ENCODE results near the gene CCM2.
"Not testable (repeated sequence)": the region's sequence is repeated elsewhere in the genome, so short reads cannot be mapped to it uniquely, and the experiment has no call there.

CCM2 gene

DNA sequence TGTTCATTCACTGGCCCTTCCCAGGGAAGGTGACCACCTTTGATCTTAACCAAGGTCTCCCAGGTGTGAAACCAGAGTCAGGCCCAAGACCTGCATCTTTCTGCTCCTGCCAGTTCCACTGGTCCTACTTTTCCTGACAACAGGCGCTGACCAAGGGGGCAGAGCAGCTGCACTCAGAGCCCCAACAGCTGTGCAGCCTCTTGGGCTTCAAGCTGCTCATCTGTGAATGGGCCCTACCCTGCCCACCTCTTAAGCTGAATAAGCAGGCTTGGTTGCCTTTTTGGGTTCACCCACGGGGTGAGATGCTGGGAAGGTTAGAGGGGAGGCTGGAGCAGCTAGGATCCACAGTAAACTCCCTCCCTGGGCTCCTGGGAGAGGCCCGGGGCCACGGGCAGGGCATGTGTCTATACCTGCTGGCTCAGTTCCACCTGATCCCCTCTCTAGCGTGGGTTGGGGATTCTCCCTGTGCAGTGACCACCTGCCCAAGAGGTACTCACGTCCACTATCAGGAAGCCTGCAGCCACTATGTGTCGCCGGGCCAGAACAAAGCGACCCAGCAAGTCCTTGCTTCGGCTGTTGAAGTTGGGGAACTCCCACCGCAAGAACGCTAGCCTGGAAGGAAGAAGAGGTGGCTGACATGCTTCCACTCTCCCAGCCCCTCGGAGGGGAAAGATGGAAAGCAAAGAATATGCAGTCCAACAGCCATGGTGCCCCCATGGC, 100.9 kb downstream of the CCM2 start:
- no peak for DNase-seq (ENCODE audit: low read depth)

- DNase-seq (ENCODE audit: low read depth) = no peak
Measured at GRCh38 chr7:45101748-45102147, 101.7 kb downstream of the CCM2 start.

GRCh38 chr7:45102785-45103712, 103.0 kb downstream of the CCM2 start:
- DNase-seq (ENCODE audit: low read depth) = no peak

- DNase-seq (ENCODE audit: low read depth) = no peak
Measured at GRCh38 chr7:45103958-45104843, 104.2 kb downstream of the CCM2 start.

- no peak for DNase-seq (ENCODE audit: low read depth)
Measured at GRCh38 chr7:45104844-45105587, 105.0 kb downstream of the CCM2 start.

- DNase-seq (ENCODE audit: low read depth) = no peak
Measured at GRCh38 chr7:45105588-45106188, 105.7 kb downstream of the CCM2 start.

DNA sequence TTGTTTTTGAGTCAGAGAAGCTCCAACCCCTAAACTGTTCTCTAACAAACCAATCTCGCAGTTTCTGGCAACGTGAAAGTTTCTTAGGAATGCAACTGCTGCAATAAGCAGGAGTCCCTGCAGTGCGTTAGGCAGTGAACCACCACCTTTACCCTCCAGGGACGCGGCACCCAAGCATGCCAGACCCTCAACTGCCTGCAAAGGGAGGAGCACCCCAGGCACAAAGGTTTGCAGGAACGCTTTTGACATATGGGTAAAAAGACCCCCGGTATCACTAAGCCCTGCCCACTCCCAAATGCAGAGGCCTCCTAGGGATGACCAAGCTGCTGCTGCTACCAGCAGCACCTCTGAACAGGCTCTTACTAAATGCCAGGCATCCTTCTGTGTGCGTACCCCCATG, 106.8 kb downstream of the CCM2 start:
- no peak for DNase-seq (ENCODE audit: low read depth)

GRCh38 chr7:45107356-45107755, 107.4 kb downstream of the CCM2 start:
- no peak for DNase-seq (ENCODE audit: low read depth)

DNA sequence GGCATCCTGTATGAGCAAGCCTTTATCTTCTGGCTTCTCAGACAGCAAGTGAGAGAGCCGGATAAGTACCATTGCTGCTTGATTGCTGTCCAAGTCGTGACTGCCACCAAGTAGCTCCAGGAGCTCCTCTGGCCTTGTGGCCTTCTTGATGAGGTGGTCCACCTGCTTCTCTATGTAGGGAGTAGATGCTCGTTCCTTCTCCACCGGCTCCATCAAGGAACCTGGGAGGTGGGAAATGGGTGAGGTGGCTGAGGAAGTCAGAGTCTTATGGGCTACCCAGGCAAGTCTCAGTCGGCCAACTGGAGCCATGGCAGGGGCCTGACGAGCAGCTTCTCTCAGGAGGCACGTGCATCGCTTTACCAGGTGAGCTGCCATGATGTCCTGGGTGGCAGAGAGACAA, 108.9 kb downstream of the CCM2 start:
- no peak for DNase-seq (ENCODE audit: low read depth)

DNA sequence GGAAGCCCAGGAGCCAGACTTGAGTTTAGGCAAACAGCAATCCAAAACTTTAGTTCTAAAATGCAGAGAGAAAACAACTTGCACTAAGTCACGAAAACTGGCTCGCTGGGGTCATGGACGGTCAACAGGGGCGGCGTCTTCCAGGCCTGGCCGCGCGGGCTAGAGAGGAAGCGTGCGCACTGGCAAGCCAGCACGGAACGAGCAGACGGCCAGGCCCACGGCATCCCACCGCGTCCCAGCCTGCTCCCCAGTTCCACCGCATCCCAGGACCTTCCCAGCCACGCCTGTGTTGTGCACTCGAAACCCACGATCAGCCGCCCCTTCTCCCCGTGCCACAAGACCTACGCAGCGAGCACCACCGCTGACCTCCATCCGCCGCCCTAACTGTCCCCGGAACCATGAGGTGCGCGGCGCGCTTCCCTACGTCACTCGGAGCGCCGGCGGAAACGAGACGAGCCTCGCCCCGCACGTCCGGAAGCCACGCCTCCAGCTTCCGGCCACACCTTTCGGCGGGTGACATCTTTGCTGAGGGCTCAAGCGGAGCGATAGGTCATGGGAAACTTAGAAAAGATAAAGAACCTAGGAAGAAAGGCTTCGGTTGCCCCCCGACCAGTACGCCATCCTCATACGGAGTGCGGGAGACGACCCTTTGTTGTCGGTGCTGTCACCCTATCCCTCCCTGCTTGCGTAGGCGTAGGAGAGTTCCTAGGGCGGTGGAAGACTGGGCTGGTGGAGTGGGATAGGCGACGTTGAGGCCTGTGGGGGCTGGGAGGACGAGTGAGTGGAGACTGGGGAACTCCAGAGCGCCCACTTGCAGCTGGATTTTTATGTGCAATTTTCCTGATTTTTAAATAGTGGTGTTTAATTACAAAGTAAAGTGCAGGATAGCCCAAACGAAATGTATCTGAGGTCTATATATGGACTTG, 111.6 kb downstream of the CCM2 start, which contains the start of gene TBRG4:
TSS of gene TBRG4 (minus strand) at position 400 of the 926 bp plus-strand sequence. CDS start 2,460 bp downstream, outside the sequence.
- DNase-seq (ENCODE audit: low read depth) = peak; percentile 92

- no peak for DNase-seq (ENCODE audit: low read depth)
Measured at GRCh38 chr7:45112648-45113047, 112.6 kb downstream of the CCM2 start.

GRCh38 chr7:45114257-45114656, 114.3 kb downstream of the CCM2 start:
- not testable (repeated sequence) for DNase-seq (ENCODE audit: low read depth)

GRCh38 chr7:45114926-45115325, 114.9 kb downstream of the CCM2 start:
- no peak for DNase-seq (ENCODE audit: low read depth)

- DNase-seq (ENCODE audit: low read depth) = no peak
Measured at GRCh38 chr7:45116048-45116447, 116.0 kb downstream of the CCM2 start.

DNA sequence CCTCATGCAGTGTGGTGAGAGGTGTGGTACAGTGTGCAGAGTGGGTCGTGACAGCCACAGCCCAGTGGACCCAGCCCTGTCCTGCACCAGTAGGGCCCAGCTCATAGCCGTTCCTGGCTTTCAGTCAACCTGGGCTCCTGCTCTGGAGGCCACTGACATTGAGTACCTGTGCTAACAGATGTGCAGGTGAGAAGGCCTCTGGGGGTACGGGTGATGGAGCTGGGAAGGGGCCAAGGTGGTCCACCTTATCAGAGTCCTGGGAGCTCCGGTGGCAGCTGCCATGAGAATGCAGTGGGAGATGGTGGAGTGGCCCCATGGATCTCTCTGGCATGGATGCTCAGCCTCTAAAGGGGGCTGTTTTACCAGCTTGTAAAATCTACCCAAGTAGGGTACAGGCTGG, 117.6 kb downstream of the CCM2 start:
- DNase-seq (ENCODE audit: low read depth) = no peak

DNA sequence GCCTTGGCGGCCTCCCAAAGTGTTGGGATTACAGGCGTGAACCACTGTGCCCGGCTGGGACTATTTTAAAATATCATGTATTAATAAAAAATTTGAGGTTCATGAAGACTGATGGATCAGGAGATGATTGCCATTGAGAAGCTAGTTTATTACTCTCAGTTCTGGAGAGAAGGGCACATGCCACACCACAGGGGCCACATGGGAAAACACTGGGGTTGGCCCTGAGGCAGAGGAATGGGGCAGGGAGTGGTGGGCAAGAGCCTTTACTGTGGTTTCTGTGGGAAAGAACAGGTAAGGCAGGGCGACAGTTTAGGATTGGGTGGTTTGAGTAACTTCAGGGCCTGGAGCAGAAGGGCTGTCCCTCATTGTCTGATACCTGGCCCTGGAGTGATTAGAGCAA, 118.3 kb downstream of the CCM2 start:
- no peak for DNase-seq (ENCODE audit: low read depth)

DNA sequence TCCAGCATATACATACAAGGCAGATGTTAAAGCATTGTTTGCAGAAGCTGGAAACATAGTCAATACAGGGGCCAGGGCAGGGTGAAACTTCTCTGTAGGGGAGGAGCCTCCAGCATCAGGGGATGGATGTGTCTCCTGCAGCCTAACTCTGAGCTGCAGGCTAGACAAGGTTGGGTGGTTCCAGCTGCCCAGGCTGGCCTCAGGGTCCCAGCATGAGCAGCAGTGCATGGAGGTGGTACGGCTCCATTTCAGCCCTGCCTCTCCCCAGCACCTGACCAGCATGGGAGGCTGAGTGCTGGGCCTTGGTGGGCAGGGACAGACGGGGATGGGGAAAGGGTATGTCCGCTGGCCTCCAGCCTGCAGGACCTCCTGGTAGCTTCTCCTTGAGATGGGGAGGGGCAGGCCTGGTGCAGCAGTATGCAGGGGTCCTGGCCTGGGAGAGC, 118.9 kb downstream of the CCM2 start:
- no peak for DNase-seq (ENCODE audit: low read depth)

DNA sequence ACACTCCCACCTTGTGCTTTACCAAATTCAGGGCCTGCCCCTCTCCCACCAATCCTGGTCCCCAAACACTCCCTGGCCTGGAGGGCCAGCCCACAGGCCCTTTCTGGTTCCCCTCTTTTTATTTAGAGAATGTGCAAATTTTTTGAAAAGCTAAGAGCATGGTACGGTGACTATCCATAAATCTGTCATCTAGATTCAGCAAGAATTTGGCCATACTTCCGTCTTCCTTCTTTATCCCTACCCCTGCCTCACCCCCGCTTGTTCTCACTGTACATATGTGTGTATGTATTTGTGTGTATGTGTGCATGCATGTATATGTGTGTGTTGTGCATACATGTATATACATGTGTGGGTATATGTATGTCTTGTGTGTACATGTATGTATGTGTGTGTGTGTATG, 119.5 kb downstream of the CCM2 start:
- no peak for DNase-seq (ENCODE audit: low read depth)

DNA sequence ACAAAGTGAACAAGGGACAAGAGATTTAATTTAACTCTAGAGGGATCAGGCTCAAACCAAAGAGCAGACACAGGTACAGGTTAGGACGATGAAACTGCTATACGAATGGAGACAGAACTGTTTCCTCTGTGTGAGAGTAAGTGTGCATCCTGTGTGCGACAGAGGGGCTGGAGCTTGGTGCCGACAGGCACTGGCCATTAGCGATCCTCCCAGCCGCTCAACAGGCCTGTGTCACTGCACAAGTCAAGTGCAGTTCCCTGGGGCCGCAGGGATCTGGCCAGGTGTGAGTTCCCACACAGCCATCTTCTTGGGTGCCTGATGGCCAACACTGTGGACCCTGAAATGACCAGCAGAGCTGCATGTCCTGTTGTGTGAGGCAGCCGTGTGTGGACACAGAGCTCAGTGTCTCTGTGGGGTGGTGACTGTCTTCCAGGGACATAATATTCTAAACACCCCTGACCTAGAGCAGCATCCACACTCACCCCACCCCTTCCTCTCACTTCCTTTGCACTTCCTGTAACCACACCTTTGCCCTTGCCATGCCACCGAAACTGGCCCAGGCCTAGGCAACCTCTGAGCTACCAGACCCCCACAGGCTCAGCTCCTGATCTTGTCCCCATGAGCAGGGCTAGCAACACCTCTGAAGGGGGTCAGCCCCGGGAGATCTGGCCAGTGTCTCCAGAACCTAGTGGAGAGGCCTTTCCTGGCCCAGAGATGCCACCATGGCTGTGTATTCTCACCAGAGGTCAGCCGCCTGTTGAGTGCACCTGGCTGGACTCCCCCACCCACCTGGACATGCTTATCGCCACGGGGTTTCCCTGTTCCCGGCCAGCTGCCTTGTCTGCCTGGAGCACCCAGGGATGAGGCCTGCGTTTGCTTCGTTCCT, 123.2 kb downstream of the CCM2 start:
- DNase-seq (ENCODE audit: low read depth) = no peak
